HEK293 (cell line): ENCODE results near the gene DKK2.

Source experiments
- CTCF ChIA-PET: fragments of 350-600 bp; formaldehyde crosslinking; extraction: SDS; loops from one replicate; lab custom pipeline; 2021; ENCODE audit warnings: antibody characterized with exemption; lab: Yijun Ruan, JAX
- POLR2A ChIA-PET: fragments of 300-600 bp; formaldehyde crosslinking; extraction: SDS; loops from one replicate; lab custom pipeline; 2020; ENCODE audit warnings: antibody characterized with exemption, inconsistent platforms; lab: Yijun Ruan, JAX
- H3K27ac ChIP-seq: fragments of 200-500 bp; sonication (Bioruptor generic); 2 replicates; pipeline ENCODE4 v1.5.1; 2014; ENCODE audit warnings: low read depth, low read length, control low read depth, inconsistent platforms; ENCODE audit errors: extremely low read depth
- H3K36me3 ChIP-seq, 2 experiments: fragments of 200-500 bp in 1 of 2; sonication (Bioruptor generic) in 1 of 2; 1 replicate in 1 of 2; 2 replicates in 1 of 2; pipeline ENCODE4 v1.5.1; 2014 to 2017; ENCODE audit warnings: inconsistent platforms in 2 of 2, low read length in 2 of 2; ENCODE audit not compliant: control insufficient read depth in 2 of 2, insufficient read depth in 1 of 2
- H3K4me1 ChIP-seq: fragments of 200-500 bp; sonication (Bioruptor generic); 2 replicates; pipeline ENCODE4 v1.5.1; 2014; ENCODE audit warnings: mild to moderate bottlenecking, low read length, inconsistent platforms; ENCODE audit not compliant: control insufficient read depth, insufficient read depth
- H3K4me3 ChIP-seq: 2 replicates; pipeline ENCODE4 v1.5.1; 2011; ENCODE audit warnings: low read depth, mild to moderate bottlenecking, control low read depth, low read length, moderate library complexity
- H3K9me3 ChIP-seq: fragments of 200-500 bp; sonication (Bioruptor generic); 2 replicates; pipeline ENCODE4 v1.5.1; 2014; ENCODE audit warnings: low read depth, low read length, inconsistent platforms; ENCODE audit not compliant: control insufficient read depth, insufficient read depth
- RBAK ChIP-seq: fragments of 450-650 bp; formaldehyde crosslinking; IDR thresholded peaks from 2 replicates; pipeline ENCODE4 v1.5.1; 2016; ENCODE audit warnings: missing biosample characterization, missing genetic modification characterization
- SCRT2 ChIP-seq: fragments of 450-650 bp; formaldehyde crosslinking; IDR thresholded peaks from 2 replicates; pipeline ENCODE4 v1.5.1; 2016; ENCODE audit warnings: missing biosample characterization, missing genetic modification characterization
- ZBTB10 ChIP-seq: fragments of 450-650 bp; formaldehyde crosslinking; IDR thresholded peaks from 2 replicates; pipeline ENCODE4 v1.5.1; 2016; ENCODE audit warnings: missing biosample characterization, missing genetic modification characterization
- ZBTB11 ChIP-seq: fragments of 450-650 bp; formaldehyde crosslinking; conservative IDR thresholded peaks from 2 replicates; pipeline ENCODE4 v1.5.1; 2016; ENCODE audit warnings: low read depth, missing biosample characterization, missing genetic modification characterization
- ZBTB20 ChIP-seq: fragments of 450-650 bp; formaldehyde crosslinking; IDR thresholded peaks from 2 replicates; pipeline ENCODE4 v1.5.1; 2016; ENCODE audit warnings: missing biosample characterization, missing genetic modification characterization
- ZNF132 ChIP-seq: fragments of 450-650 bp; formaldehyde crosslinking; IDR thresholded peaks from 2 replicates; pipeline ENCODE4 v1.5.1; 2017; ENCODE audit warnings: missing biosample characterization, missing genetic modification characterization, borderline replicate concordance
- ZNF174 ChIP-seq: fragments of 450-650 bp; formaldehyde crosslinking; IDR thresholded peaks from 2 replicates; pipeline ENCODE4 v1.5.0; 2017; ENCODE audit warnings: missing biosample characterization, mild to moderate bottlenecking, missing genetic modification characterization
- ZNF280D ChIP-seq: fragments of 450-650 bp; formaldehyde crosslinking; IDR thresholded peaks from 2 replicates; pipeline ENCODE4 v1.5.1; 2016; ENCODE audit warnings: missing biosample characterization, missing genetic modification characterization
- ZNF398 ChIP-seq: fragments of 450-650 bp; formaldehyde crosslinking; IDR thresholded peaks from 2 replicates; pipeline ENCODE4 v1.5.1; 2017; ENCODE audit warnings: missing biosample characterization, missing genetic modification characterization
- ZNF658 ChIP-seq: fragments of 450-650 bp; formaldehyde crosslinking; IDR thresholded peaks from 2 replicates; pipeline ENCODE4; 2016; ENCODE audit warnings: missing biosample characterization, missing genetic modification characterization
- ZNF792 ChIP-seq: fragments of 450-650 bp; formaldehyde crosslinking; IDR thresholded peaks from 2 replicates; pipeline ENCODE4 v1.5.1; 2016; ENCODE audit warnings: missing biosample characterization, missing genetic modification characterization
- ZNF843 ChIP-seq: fragments of 450-650 bp; formaldehyde crosslinking; IDR thresholded peaks from 2 replicates; pipeline ENCODE4 v1.5.1; 2016; ENCODE audit warnings: missing biosample characterization, missing genetic modification characterization

The DKK2 gene

GRCh38 chr4:107006218-107006617, 29.9 kb downstream of the DKK2 start:
- no peaks in the 10 kb centered on the region for H3K36me3 ChIP-seq
- H3K9me3 ChIP-seq = no peaks in the 10 kb centered on the region
- CTCF ChIA-PET = no interaction called here
- POLR2A ChIA-PET = no interaction called here
- no peak overlapping the region for H3K4me3 ChIP-seq
- H3K4me1 ChIP-seq = no peaks in the 10 kb centered on the region
- H3K27ac ChIP-seq = no peak overlapping the region
- no peak for TF ChIP-seq ZNF843 (tag by site-specific recombination)

GRCh38 chr4:106996490-106996889, 39.6 kb downstream of the DKK2 start:
- Histone ChIP-seq H3K4me1 (no peaks in the 10 kb centered on the region), H3K27ac (no peak overlapping the region), H3K9me3 (no peaks in the 10 kb centered on the region), H3K4me3 (no peak overlapping the region), H3K36me3 (no peaks in the 10 kb centered on the region)
- POLR2A ChIA-PET = no interaction called here
- no peak for TF ChIP-seq ZBTB11
- TF ChIP-seq ZNF132 (tag by site-specific recombination) = no peak
- TF ChIP-seq ZNF658 (tag by site-specific recombination) = no peak
- no peak for TF ChIP-seq ZNF174 (tag by site-specific recombination)
- no peak for TF ChIP-seq ZNF398
- TF ChIP-seq SCRT2 (tag by site-specific recombination) = no peak
- no peak for TF ChIP-seq RBAK (tag by site-specific recombination)
- TF ChIP-seq ZBTB20 (tag by site-specific recombination) = no peak
- no peak for TF ChIP-seq ZNF792 (tag by site-specific recombination)
- TF ChIP-seq ZBTB10 (tag by site-specific recombination) = no peak
- TF ChIP-seq ZNF280D = no peak
- CTCF ChIA-PET = no interaction called here
